A673 (cell line): Measurements from ENCODE around the gene TOM1L2.

Source experiments
- EZH2 ChIP-seq: fragments of 200-600 bp; sonication (generic); IDR thresholded peaks from 2 replicates; pipeline ENCODE4 v1.6.1; 2017; ENCODE audit warnings: borderline replicate concordance, low read depth, mild to moderate bottlenecking, mixed read lengths, antibody characterized with exemption, low read length; ENCODE audit not compliant: poor library complexity, severe bottlenecking
- TF ChIP-seq, protein P1 (sequence below): fragments of 300-800, 200-600 bp; sonication (generic); conservative IDR thresholded peaks from 2 replicates; pipeline ENCODE4 v1.5.1; 2017; ENCODE audit warnings: low read depth, mild to moderate bottlenecking, antibody characterized with exemption, low read length, moderate library complexity, mixed read lengths

DNA sequence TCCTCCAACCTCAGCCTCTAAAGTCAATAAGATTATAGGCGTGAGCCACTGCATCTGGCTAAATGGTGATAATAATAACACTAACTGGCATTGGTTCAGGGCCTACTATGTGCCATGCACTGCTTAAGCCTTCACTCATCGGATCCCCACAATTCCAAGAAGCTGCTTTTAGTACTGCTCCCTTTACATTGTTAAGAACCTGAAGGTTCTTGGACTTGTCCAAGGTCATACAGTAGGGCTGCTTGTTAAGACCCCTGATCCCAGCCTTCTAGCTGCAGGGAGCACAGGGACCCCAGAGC, 142.0 kb downstream of the TOM1L2 start:
- TF ChIP-seq, protein P1, sequence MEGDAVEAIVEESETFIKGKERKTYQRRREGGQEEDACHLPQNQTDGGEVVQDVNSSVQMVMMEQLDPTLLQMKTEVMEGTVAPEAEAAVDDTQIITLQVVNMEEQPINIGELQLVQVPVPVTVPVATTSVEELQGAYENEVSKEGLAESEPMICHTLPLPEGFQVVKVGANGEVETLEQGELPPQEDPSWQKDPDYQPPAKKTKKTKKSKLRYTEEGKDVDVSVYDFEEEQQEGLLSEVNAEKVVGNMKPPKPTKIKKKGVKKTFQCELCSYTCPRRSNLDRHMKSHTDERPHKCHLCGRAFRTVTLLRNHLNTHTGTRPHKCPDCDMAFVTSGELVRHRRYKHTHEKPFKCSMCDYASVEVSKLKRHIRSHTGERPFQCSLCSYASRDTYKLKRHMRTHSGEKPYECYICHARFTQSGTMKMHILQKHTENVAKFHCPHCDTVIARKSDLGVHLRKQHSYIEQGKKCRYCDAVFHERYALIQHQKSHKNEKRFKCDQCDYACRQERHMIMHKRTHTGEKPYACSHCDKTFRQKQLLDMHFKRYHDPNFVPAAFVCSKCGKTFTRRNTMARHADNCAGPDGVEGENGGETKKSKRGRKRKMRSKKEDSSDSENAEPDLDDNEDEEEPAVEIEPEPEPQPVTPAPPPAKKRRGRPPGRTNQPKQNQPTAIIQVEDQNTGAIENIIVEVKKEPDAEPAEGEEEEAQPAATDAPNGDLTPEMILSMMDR = no peak
- TF ChIP-seq EZH2 = no peak
